Endothelial cell of umbilical vein (primary cell): ENCODE measurements around the gene ANKS1B. TPM values are rescaled to one million over a fixed set of nuclear protein-coding genes. Genes with fewer than 3 reads are reported as not detected.

Experiments used
- BruUV-seq: library from RNA; stranded (reverse); fragments of 400-500 nt; replicated peaks from 2 replicates; lab custom pipeline; 2021; lab: Mats Ljungman, UMichigan
- CTCF ChIA-PET: fragments of 300-600, 350-600 bp; sonication (Branson Sonifier 250); formaldehyde crosslinking; loops from one replicate; lab custom pipeline; 2021; ENCODE audit warnings: antibody characterized with exemption, inconsistent platforms; lab: Charles Lee
- POLR2A ChIA-PET: fragments of 300-600, 350-600 bp; sonication (Branson Sonifier 250); formaldehyde crosslinking; loops from one replicate; lab custom pipeline; 2021; ENCODE audit warnings: antibody characterized with exemption, inconsistent platforms; lab: Charles Lee
- DNase-seq: peaks from one replicate; pipeline ENCODE4 v3.0.0-alpha.2; 2011; ENCODE audit warnings: low read depth, low spot score
- FAIRE-seq: peaks from 2 replicates; lab custom pipeline; 2011; peaks lifted over from hg19 to GRCh38; lab: Jason Lieb, UNC
- H2AFZ ChIP-seq: 2 replicates; pipeline ENCODE4 v1.6.0; 2012; ENCODE audit warnings: low read depth, low read length, control low read depth, inconsistent platforms
- H3K27ac ChIP-seq: 2 replicates; pipeline ENCODE4 v1.5.1; 2011; ENCODE audit warnings: low read depth, mild to moderate bottlenecking, control low read depth, low read length, moderate library complexity; ENCODE audit not compliant: insufficient read depth
- H3K27me3 ChIP-seq, 2 experiments: 2 replicates each; pipeline versions ENCODE4 v1.6.0 to v1.6.1; 2011; ENCODE audit warnings: low read length in 2 of 2, mixed read lengths in 1 of 2; ENCODE audit not compliant: control insufficient read depth in 2 of 2, insufficient read depth in 2 of 2
- H3K36me3 ChIP-seq, 2 experiments: 2 replicates in 1 of 2; 3 replicates in 1 of 2; pipeline ENCODE4 v1.5.1; 2011; ENCODE audit warnings: low read length in 2 of 2, mild to moderate bottlenecking in 1 of 2, moderate library complexity in 1 of 2; ENCODE audit not compliant: control insufficient read depth in 2 of 2, insufficient read depth in 2 of 2; ENCODE audit errors: extremely low read depth in 1 of 2
- H3K4me1 ChIP-seq: 3 replicates; pipeline ENCODE4 v1.5.1; 2011; ENCODE audit warnings: mild to moderate bottlenecking, low read length; ENCODE audit not compliant: control insufficient read depth, insufficient read depth; ENCODE audit errors: extremely low read depth
- H3K4me2 ChIP-seq: 2 replicates; pipeline ENCODE4 v1.6.1; 2011; ENCODE audit warnings: low read length, control low read depth, mixed read lengths; ENCODE audit not compliant: insufficient read depth
- H3K4me3 ChIP-seq, 3 experiments: fragments of 200-600 bp in 1 of 3; sonication (generic), shearing (Covaris generic) in 1 of 3; replicated peaks in 1 of 3; 2 replicates each; pipeline ENCODE4 v1.5.1; 2011 to 2016; ENCODE audit warnings: control low read depth in 3 of 3, low read length in 3 of 3, mild to moderate bottlenecking in 2 of 3, inconsistent platforms in 1 of 3, low read depth in 1 of 3, moderate library complexity in 1 of 3; ENCODE audit not compliant: insufficient read depth in 1 of 3
- H3K79me2 ChIP-seq: 2 replicates; pipeline ENCODE4 v1.6.0; 2012; ENCODE audit warnings: low read length, inconsistent platforms; ENCODE audit not compliant: control insufficient read depth, insufficient read depth
- H3K9ac ChIP-seq: replicated peaks from 2 replicates; pipeline ENCODE3; 2011; ENCODE audit warnings: low read length, control low read depth; ENCODE audit not compliant: insufficient read depth; ENCODE audit errors: extremely low read depth
- H3K9me1 ChIP-seq: replicated peaks from 3 replicates; pipeline ENCODE4 v1.6.0; 2011; ENCODE audit warnings: mild to moderate bottlenecking, low read length; ENCODE audit not compliant: control insufficient read depth, insufficient read depth; ENCODE audit errors: extremely low read depth
- H3K9me3 ChIP-seq: replicated peaks from 2 replicates; pipeline ENCODE4 v1.5.1; 2012; ENCODE audit warnings: low read length, inconsistent platforms; ENCODE audit not compliant: control insufficient read depth, insufficient read depth
- H4K20me1 ChIP-seq: replicated peaks from 2 replicates; pipeline ENCODE3; 2011; ENCODE audit warnings: mild to moderate bottlenecking, low read length; ENCODE audit not compliant: control insufficient read depth, insufficient read depth; ENCODE audit errors: extremely low read depth
- CTCF ChIP-seq, 2 donors: IDR thresholded peaks; 1 replicate in 1 of 2; 2 replicates in 1 of 2; pipeline ENCODE4 v1.5.1; 2011; ENCODE audit warnings: low read length in 2 of 2, mild to moderate bottlenecking in 2 of 2, moderate library complexity in 2 of 2, control low read depth in 1 of 2, inconsistent platforms in 1 of 2, low read depth in 1 of 2; ENCODE audit not compliant: insufficient read depth in 1 of 2; ENCODE audit errors: extremely low read depth in 1 of 2
- EZH2 ChIP-seq: IDR thresholded peaks from 2 replicates; pipeline ENCODE4 v1.6.1; 2012; ENCODE audit warnings: borderline replicate concordance, low read depth, mild to moderate bottlenecking, moderate library complexity, low read length, inconsistent platforms; ENCODE audit not compliant: severe bottlenecking
- FOS ChIP-seq: IDR thresholded peaks from 2 replicates; pipeline ENCODE4 v1.6.1; 2011; ENCODE audit warnings: mild to moderate bottlenecking, low read length, moderate library complexity, borderline replicate concordance; ENCODE audit not compliant: insufficient read depth
- GATA2 ChIP-seq: IDR thresholded peaks from 2 replicates; pipeline ENCODE4 v1.7.0; 2011; ENCODE audit warnings: low read depth, mild to moderate bottlenecking, moderate library complexity, mixed read lengths, low read length; ENCODE audit not compliant: insufficient read length, insufficient read depth
- JUN ChIP-seq: IDR thresholded peaks from 2 replicates; pipeline ENCODE4 v1.6.1; 2011; ENCODE audit warnings: borderline replicate concordance, low read depth; ENCODE audit not compliant: insufficient read length, insufficient read depth
- MAX ChIP-seq: IDR thresholded peaks from 2 replicates; pipeline ENCODE4 v1.6.1; 2011; ENCODE audit not compliant: insufficient read depth, insufficient read length
- MYC ChIP-seq: IDR thresholded peaks from one replicate; pipeline ENCODE4 v1.6.1; 2011; ENCODE audit warnings: mild to moderate bottlenecking, low read depth, low read length
- POLR2A ChIP-seq: IDR thresholded peaks from 2 replicates; pipeline ENCODE4 v1.6.1; 2012; ENCODE audit warnings: low read depth, mild to moderate bottlenecking, control low read depth, low read length
- POLR2AphosphoS5 ChIP-seq: IDR thresholded peaks from 2 replicates; pipeline ENCODE4 v1.6.1; 2012; ENCODE audit warnings: low read depth, mild to moderate bottlenecking, control low read depth, low read length, moderate library complexity; ENCODE audit not compliant: insufficient read depth
- dilution Hi-C: fragments of 300-500 bp; cut with MboI; formaldehyde crosslinking; loops from one replicate; pipeline ENCODE4 v1.15.0; 2019; ENCODE audit warnings: low sequenced_read_pairs; ENCODE audit not compliant: extremely low pct_ligation_motif_present
- intact Hi-C: fragments of 100-400 bp; cut with micrococcal nuclease; formaldehyde crosslinking; loops from one replicate; pipeline ENCODE4 v1.10.0; 2022
- polyA plus RNA-seq, 4 experiments: library from polyadenylated mRNA; depleted of rRNA in 3 of 4; stranded (reverse) in 3 of 4; unstranded in 1 of 4; fragments of >200 nt; gene quantifications; 2 replicates each; pipeline versions ENCODE4 v1.2.1 to v1.2.3, GENCODE V29; 2011 to 2012; ENCODE audit warnings: missing spikeins in 1 of 4
- total RNA-seq: library from RNA; stranded (reverse); gene quantifications from 2 replicates; pipeline ENCODE4 v1.2.3, GENCODE V29; 2021

ANKS1B gene
- total and polyA plus RNA-seq, 2 donors (not counting 3 experiments of a cell fraction or from before 2014, with no cell fraction given) = 0.15 to 0.38 TPM

GRCh38 chr12:99387661-99388060, 597.1 kb downstream of the ANKS1B start:
- CTCF ChIA-PET = no interaction called here
- H3K27me3 ChIP-seq = no peaks in the 10 kb centered on the region

More at GRCh38 chr12:99387661-99388060, 597.1 kb downstream of the ANKS1B start:
- DNase-seq (no peak), FAIRE-seq (no peak)
- Histone ChIP-seq H3K4me2 (no peak overlapping the region), H3K4me1 (no peaks in the 10 kb centered on the region), H3K79me2 (no peaks in the 10 kb centered on the region), H4K20me1 (no peaks in the 10 kb centered on the region), H3K9me1 (no peaks in the 10 kb centered on the region), H3K9ac (no peak overlapping the region), H3K36me3 (no peaks in the 10 kb centered on the region), H3K4me3 (no peak overlapping the region), H2AFZ (no peak overlapping the region), H3K9me3 (peaks cover 2% of the 10 kb centered on the region), H3K27ac (no peak overlapping the region)
- no TSS peak for BruUV-seq
- intact Hi-C loops (no loop called here), dilution Hi-C loops (no loop called here)
- TF ChIP-seq FOS (no peak), EZH2 (no peak), POLR2AphosphoS5 (no peak), POLR2A (no peak), GATA2 (no peak), MAX (no peak), CTCF (IDR thresholded peaks at IDR 0.05; ENCODE audit: extremely low read depth in 1 of 2, insufficient read depth in 1 of 2, low read depth in 1 of 2, low read length in 2 of 2) (no peak), JUN (no peak), MYC (no peak)
- POLR2A ChIA-PET = no interaction called here
